Right lobe of liver (tissue), 6 donors: ENCODE results near the gene S100A8. TPM values are rescaled to one million over a fixed set of nuclear protein-coding genes. Genes with fewer than 3 reads are reported as not detected.

Experiments
- ATAC-seq, 4 donors: fragments of 200-7000 bp; cut with Tn5 transposase; one replicate each; pipeline ENCODE4 v1.9.1; 2020; ENCODE audit warnings: mild to moderate bottlenecking in 4 of 4, moderate library complexity in 4 of 4
- DNase-seq, 3 donors: peaks; one replicate each; pipeline ENCODE4 v3.0.0-alpha.2; 2020
- H3K27ac ChIP-seq, 3 donors: fragments of 200-600 bp; one replicate each; pipeline ENCODE4 v1.8.0; 2022
- H3K27me3 ChIP-seq, 2 donors: fragments of 200-600 bp; one replicate each; pipeline ENCODE4 v1.8.0; 2022
- H3K36me3 ChIP-seq, 4 donors: fragments of 200-600 bp; sonication (generic) in 1 of 4; one replicate each; pipeline versions ENCODE4 v1.5.1 to v1.8.0; 2017 to 2022; ENCODE audit warnings: control low read depth in 1 of 4
- H3K4me1 ChIP-seq, 4 donors: fragments of 200-600 bp; sonication (generic) in 1 of 4; one replicate each; pipeline versions ENCODE4 v1.5.1 to v1.8.0; 2017 to 2022; ENCODE audit warnings: control low read depth in 1 of 4
- H3K4me3 ChIP-seq, 3 donors: fragments of 200-600 bp; one replicate each; pipeline ENCODE4 v1.8.0; 2022
- H3K9me3 ChIP-seq, 4 donors: fragments of 200-600 bp; sonication (generic) in 1 of 4; one replicate each; pipeline versions ENCODE4 v1.5.1 to v1.8.0; 2017 to 2022; ENCODE audit warnings: control low read depth in 1 of 4
- POLR2A ChIP-seq: fragments of 450-650 bp; IDR thresholded peaks from one replicate; pipeline ENCODE4 v1.6.1; 2017; ENCODE audit warnings: antibody characterized with exemption, mild to moderate bottlenecking
- WGBS: methylation state at CpG from one replicate; pipeline ENCODE4 v1.1.6; 2018; ENCODE audit warnings: low coverage, low lambda C conversion rate; ENCODE audit not compliant: insufficient coverage; ENCODE audit errors: missing lambda C conversion rate; 5-methylcytosine and 5-hydroxymethylcytosine counted together
- intact Hi-C, 2 donors: fragments of 100-400 bp; cut with DNase I; formaldehyde crosslinking; loops; one replicate each; pipeline versions ENCODE4 v1.11.2 to v1.14.1; 2022
- total RNA-seq, 6 experiments: library from RNA; depleted of rRNA in 2 of 6; stranded (reverse); fragments of >200 nt in 2 of 6; fragmentation: NEBNext Ultra II Directional in 3 of 6; extraction: Animal tissue kit (Norgen Biotek cat#: 25700) in 3 of 6; gene quantifications; one replicate each; pipeline versions ENCODE4 v1.1.0 to v1.2.4, GENCODE V29; 2016 to 2023
- TF ChIP-seq, protein P1 (sequence below), 4 donors: fragments of 200-600 bp in 3 of 4; fragments of 450-650 bp in 1 of 4; IDR thresholded peaks; one replicate each; pipeline versions ENCODE4 v1.5.1 to v1.8.0; 2016 to 2022; ENCODE audit warnings: antibody characterized with exemption in 4 of 4, mild to moderate bottlenecking in 2 of 4
- donor health status: DM: no; HTN: yes; CAD: no.
- donor health status: DM: no; HTN: no; CAD: no.
- donor health status: DM: no; HTN: no; CAD: no.
- donor health status: DM: no; HTN: yes; CAD: no.
- donor health status: DM: no; HTN: yes; CAD: no.

The S100A8 gene
- total RNA-seq, 6 experiments from 2014 or later, result 16.0 to 47.4 (median 30.0) TPM

DNA sequence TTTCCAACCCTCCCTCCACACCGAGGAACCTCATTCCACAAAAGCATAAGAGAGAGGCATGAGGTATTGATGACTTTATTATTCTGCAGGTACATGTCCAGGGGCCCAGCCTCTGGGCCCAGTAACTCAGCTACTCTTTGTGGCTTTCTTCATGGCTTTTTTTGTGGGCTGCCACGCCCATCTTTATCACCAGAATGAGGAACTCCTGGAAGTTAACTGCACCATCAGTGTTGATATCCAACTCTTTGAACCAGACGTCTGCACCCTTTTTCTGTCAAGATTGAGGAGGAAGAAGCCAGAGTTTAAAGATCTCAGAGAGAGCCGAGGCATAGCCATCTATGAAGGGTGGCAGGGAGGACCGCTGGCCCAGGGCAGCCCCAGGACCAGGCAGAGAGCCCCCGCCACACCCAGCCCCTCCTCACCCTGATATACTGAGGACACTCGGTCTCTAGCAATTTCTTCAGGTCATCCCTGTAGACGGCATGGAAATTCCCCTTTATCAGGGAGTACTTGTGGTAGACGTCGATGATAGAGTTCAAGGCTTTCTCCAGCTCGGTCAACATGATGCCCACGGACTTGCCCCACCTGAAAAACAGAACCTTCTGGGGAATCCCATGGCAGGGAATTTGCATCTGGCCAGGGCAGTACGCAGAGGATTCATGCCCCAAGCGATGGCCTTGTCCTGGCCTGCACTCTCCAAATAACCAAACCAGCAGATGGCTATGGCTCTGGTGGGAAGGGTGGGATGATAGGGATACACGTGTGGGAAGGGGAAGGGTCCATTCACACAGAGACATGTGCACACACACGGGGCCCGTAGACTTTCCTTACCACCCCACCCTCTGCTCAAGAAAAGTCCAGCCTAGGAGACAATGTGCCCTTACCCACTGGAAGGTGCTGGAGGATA lies 647 bp downstream of the S100A8 start:
- Histone ChIP-seq H3K9me3 (no peaks in the 10 kb centered on the region), H3K4me3 (no peak overlapping the region), H3K27me3 (no peaks in the 10 kb centered on the region), H3K4me1 (no peaks in the 10 kb centered on the region), H3K36me3 (no peaks in the 10 kb centered on the region), H3K27ac (no peak overlapping the region)
- DNase-seq (no peak), ATAC-seq (no peak)
- TF ChIP-seq POLR2A, result no peak
- TF ChIP-seq, protein P1, sequence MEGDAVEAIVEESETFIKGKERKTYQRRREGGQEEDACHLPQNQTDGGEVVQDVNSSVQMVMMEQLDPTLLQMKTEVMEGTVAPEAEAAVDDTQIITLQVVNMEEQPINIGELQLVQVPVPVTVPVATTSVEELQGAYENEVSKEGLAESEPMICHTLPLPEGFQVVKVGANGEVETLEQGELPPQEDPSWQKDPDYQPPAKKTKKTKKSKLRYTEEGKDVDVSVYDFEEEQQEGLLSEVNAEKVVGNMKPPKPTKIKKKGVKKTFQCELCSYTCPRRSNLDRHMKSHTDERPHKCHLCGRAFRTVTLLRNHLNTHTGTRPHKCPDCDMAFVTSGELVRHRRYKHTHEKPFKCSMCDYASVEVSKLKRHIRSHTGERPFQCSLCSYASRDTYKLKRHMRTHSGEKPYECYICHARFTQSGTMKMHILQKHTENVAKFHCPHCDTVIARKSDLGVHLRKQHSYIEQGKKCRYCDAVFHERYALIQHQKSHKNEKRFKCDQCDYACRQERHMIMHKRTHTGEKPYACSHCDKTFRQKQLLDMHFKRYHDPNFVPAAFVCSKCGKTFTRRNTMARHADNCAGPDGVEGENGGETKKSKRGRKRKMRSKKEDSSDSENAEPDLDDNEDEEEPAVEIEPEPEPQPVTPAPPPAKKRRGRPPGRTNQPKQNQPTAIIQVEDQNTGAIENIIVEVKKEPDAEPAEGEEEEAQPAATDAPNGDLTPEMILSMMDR (IDR thresholded peaks at IDR 0.05), result no peak
- intact Hi-C loops, result no loop called here
- 43% methylated on average over 8 of the region's 17 CpGs for WGBS

DNA sequence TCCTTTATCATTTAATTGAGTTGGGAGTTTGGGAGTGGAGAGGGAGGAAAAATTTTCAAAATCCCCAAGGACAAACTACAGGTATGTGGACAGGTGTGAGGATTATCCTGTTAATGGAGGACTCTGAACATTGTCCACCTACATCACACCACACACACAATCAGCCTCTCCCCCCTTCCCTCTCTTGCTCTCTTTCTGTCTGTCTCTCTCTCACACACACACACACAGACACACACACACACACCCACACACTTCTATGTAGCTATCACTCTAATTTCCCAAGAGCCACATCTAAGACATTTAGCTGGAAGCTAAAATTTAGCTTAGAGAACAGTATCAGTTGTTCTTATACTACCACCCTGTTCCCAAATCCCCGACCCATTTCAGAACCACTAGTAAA lies 1.5 kb downstream of the S100A8 start:
- TF ChIP-seq POLR2A, result no peak
- TF ChIP-seq, protein P1 (IDR thresholded peaks at IDR 0.05), result no peak
- H3K9me3 ChIP-seq, result no peaks in the 10 kb centered on the region
- no peak for DNase-seq
- no peaks in the 10 kb centered on the region for H3K36me3 ChIP-seq
- 63% methylated on average over 1 of the region's 1 CpG for WGBS
- no peak overlapping the region for H3K27ac ChIP-seq
- no peak for ATAC-seq
- no peaks in the 10 kb centered on the region for H3K4me1 ChIP-seq
- no peak overlapping the region for H3K4me3 ChIP-seq
- intact Hi-C loops, result no loop called here
- no peaks in the 10 kb centered on the region for H3K27me3 ChIP-seq

DNA sequence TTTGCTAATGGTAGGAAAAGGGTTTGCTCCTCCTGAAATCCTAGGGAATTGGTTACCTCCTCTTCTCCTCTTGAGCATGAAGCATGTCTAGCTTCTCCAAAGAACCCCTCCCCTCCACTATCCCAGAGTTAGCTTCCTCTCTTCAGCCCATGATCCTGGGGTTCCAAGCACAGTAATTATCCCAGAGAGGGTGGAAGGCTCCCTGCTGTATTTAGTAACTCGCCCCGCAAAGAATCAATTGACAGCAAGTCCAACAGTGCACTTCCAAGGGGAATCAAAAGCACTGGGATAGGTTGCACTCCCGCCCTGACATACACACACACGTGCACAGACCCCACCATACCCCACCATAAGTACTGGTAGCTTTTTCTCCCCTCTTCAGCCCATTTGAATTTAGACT lies 3.1 kb downstream of the S100A8 start:
- intact Hi-C loops, result no loop called here
- DNase-seq, result no peak
- no peak for ATAC-seq
- Histone ChIP-seq H3K4me3 (no peak overlapping the region), H3K27me3 (no peaks in the 10 kb centered on the region), H3K36me3 (no peaks in the 10 kb centered on the region), H3K4me1 (no peaks in the 10 kb centered on the region), H3K27ac (no peak overlapping the region), H3K9me3 (no peaks in the 10 kb centered on the region)
- TF ChIP-seq, protein P1 (IDR thresholded peaks at IDR 0.05), result no peak
- no peak for TF ChIP-seq POLR2A
- WGBS, result 71% methylated on average over 4 of the region's 4 CpGs

DNA sequence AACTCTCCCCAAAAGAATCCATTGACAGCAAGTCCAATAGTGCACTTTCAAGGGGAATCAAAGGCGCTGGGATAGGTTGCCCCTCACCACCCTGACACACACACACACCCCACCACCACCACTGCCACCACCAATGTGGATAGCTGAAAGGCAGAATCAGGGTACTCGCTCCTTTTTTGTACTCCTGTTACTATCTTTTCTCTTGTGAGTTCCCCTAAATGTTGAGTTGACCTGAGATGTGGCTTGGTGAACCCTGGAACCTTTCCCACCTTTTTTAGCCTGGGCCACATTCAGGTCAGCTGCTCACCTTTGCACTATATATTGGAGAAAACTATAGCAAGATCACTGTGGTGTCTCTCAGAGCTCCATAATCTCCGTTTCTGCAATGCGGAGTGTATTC lies 3.9 kb downstream of the S100A8 start:
- no peak overlapping the region for H3K27ac ChIP-seq
- no peak overlapping the region for H3K4me3 ChIP-seq
- no peaks in the 10 kb centered on the region for H3K27me3 ChIP-seq
- H3K4me1 ChIP-seq, result no peaks in the 10 kb centered on the region
- H3K9me3 ChIP-seq, result no peaks in the 10 kb centered on the region
- 56% methylated on average over 4 of the region's 4 CpGs for WGBS
- no peak for TF ChIP-seq POLR2A
- TF ChIP-seq, protein P1 (IDR thresholded peaks at IDR 0.05), result no peak
- intact Hi-C loops, result no loop called here
- no peak for DNase-seq
- ATAC-seq, result no peak
- H3K36me3 ChIP-seq, result no peaks in the 10 kb centered on the region
